ENCODE data around the gene PDZD8.

DNA sequence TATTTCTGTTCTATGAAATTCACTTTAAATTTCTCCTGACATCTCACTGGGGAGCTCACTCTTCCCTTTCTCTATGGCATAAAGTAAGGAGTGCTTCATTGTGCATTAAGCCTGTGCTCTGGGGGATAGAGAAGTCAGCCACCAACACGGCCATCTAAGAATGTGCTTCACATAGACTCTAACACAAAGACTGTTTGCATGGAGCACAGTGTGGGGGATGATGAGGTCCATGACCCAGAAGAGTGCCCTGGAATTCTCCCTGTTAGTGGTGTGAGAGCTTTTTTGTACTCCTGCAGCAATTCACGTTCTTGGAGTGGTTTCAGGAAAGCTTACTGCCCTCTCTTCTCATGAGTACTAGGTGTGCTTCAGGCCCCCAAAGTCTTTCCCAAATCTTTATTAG, 43.9 kb upstream of the PDZD8 start:
- no peak for TF ChIP-seq CTCF (IDR thresholded peaks at IDR 0.05)
- TF ChIP-seq POLR2A (IDR thresholded peaks at IDR 0.05), result no peak

Data from right lobe of liver (tissue), 4 donors.